ENCODE measurements around the gene SEMA4C.

SEMA4C gene

GRCh38 chr2:96869822-96870625 lies at the start of gene SEMA4C:
SEMA4C (minus strand) TSS chr2:96870080; CDS start chr2:96867886, 2,194 bp downstream.
- Histone ChIP-seq H3K36me3 (peaks cover 37% of the 10 kb centered on the region), H3K4me3 (ENCODE audit: low read depth, low read length) (peak within 1 kb of the TSS; percentile 79), H3K27me3 (ENCODE audit: insufficient read depth, low read depth, severe bottlenecking) (no peaks in the 10 kb centered on the region), H3K27ac (peak within 1 kb of the TSS; percentile 98), H3K9me3 (ENCODE audit: severe bottlenecking) (no peaks in the 10 kb centered on the region)
- DNase-seq = peak; percentile 49
- no peak for TF ChIP-seq CTCF (IDR thresholded peaks at IDR 0.05; ENCODE audit: low read depth, low read length)

GRCh38 chr2:96918754-96919550 lies 49.1 kb upstream of the SEMA4C start:
- H3K36me3 ChIP-seq = no peaks in the 10 kb centered on the region
- no peak for TF ChIP-seq CTCF (IDR thresholded peaks at IDR 0.05; ENCODE audit: low read depth, low read length)
- no peak overlapping the region for H3K27ac ChIP-seq
- no peaks in the 10 kb centered on the region for H3K27me3 ChIP-seq (ENCODE audit: insufficient read depth, low read depth, severe bottlenecking)
- DNase-seq = no peak
- no peak overlapping the region for H3K4me3 ChIP-seq (ENCODE audit: low read depth, low read length)
- no peaks in the 10 kb centered on the region for H3K9me3 ChIP-seq (ENCODE audit: severe bottlenecking)

GRCh38 chr2:96918092-96918753 lies 48.3 kb upstream of the SEMA4C start:
- Histone ChIP-seq H3K27ac (no peak overlapping the region), H3K9me3 (ENCODE audit: severe bottlenecking) (no peaks in the 10 kb centered on the region), H3K27me3 (ENCODE audit: insufficient read depth, low read depth, severe bottlenecking) (no peaks in the 10 kb centered on the region), H3K36me3 (no peaks in the 10 kb centered on the region), H3K4me3 (ENCODE audit: low read depth, low read length) (no peak overlapping the region)
- TF ChIP-seq CTCF (IDR thresholded peaks at IDR 0.05; ENCODE audit: low read depth, low read length) = no peak
- DNase-seq = no peak

- H3K27me3 ChIP-seq (ENCODE audit: insufficient read depth, low read depth, severe bottlenecking) = no peaks in the 10 kb centered on the region
- no peaks in the 10 kb centered on the region for H3K36me3 ChIP-seq
- no peak for TF ChIP-seq CTCF (IDR thresholded peaks at IDR 0.05; ENCODE audit: low read depth, low read length)
- no peaks in the 10 kb centered on the region for H3K9me3 ChIP-seq (ENCODE audit: severe bottlenecking)
- DNase-seq = no peak
- H3K4me3 ChIP-seq (ENCODE audit: low read depth, low read length) = no peak overlapping the region
- no peak overlapping the region for H3K27ac ChIP-seq
These were observed 47.0 kb upstream of the SEMA4C start for GRCh38 chr2:96916646-96917543.

- no peaks in the 10 kb centered on the region for H3K36me3 ChIP-seq
- H3K9me3 ChIP-seq (ENCODE audit: severe bottlenecking) = no peaks in the 10 kb centered on the region
- no peaks in the 10 kb centered on the region for H3K27me3 ChIP-seq (ENCODE audit: insufficient read depth, low read depth, severe bottlenecking)
- H3K4me3 ChIP-seq (ENCODE audit: low read depth, low read length) = no peak overlapping the region
- H3K27ac ChIP-seq = no peak overlapping the region
- DNase-seq = no peak
- no peak for TF ChIP-seq CTCF (IDR thresholded peaks at IDR 0.05; ENCODE audit: low read depth, low read length)
These were observed 46.3 kb upstream of the SEMA4C start for GRCh38 chr2:96916156-96916630.

Data from WERI-Rb-1 (cell line).